Endothelial cell of umbilical vein (primary cell): ENCODE data around the gene ALK. TPM values are rescaled to one million over a fixed set of nuclear protein-coding genes. Genes with fewer than 3 reads are reported as not detected.

Source experiments
- BruUV-seq: library from RNA; stranded (reverse); fragments of 400-500 nt; replicated peaks from 2 replicates; lab custom pipeline; 2021; lab: Mats Ljungman, UMichigan
- CTCF ChIA-PET: fragments of 300-600, 350-600 bp; sonication (Branson Sonifier 250); formaldehyde crosslinking; loops from one replicate; lab custom pipeline; 2021; ENCODE audit warnings: antibody characterized with exemption, inconsistent platforms; lab: Charles Lee
- POLR2A ChIA-PET: fragments of 300-600, 350-600 bp; sonication (Branson Sonifier 250); formaldehyde crosslinking; loops from one replicate; lab custom pipeline; 2021; ENCODE audit warnings: antibody characterized with exemption, inconsistent platforms; lab: Charles Lee
- DNase-seq: peaks from one replicate; pipeline ENCODE4 v3.0.0-alpha.2; 2011; ENCODE audit warnings: low read depth, low spot score
- FAIRE-seq: peaks from 2 replicates; lab custom pipeline; 2011; peaks lifted over from hg19 to GRCh38; lab: Jason Lieb, UNC
- H2AFZ ChIP-seq: 2 replicates; pipeline ENCODE4 v1.6.0; 2012; ENCODE audit warnings: low read depth, low read length, control low read depth, inconsistent platforms
- H3K27ac ChIP-seq: 2 replicates; pipeline ENCODE4 v1.5.1; 2011; ENCODE audit warnings: low read depth, mild to moderate bottlenecking, control low read depth, low read length, moderate library complexity; ENCODE audit not compliant: insufficient read depth
- H3K27me3 ChIP-seq, 2 experiments: 2 replicates each; pipeline versions ENCODE4 v1.6.0 to v1.6.1; 2011; ENCODE audit warnings: low read length in 2 of 2, mixed read lengths in 1 of 2; ENCODE audit not compliant: control insufficient read depth in 2 of 2, insufficient read depth in 2 of 2
- H3K36me3 ChIP-seq, 2 experiments: 2 replicates in 1 of 2; 3 replicates in 1 of 2; pipeline ENCODE4 v1.5.1; 2011; ENCODE audit warnings: low read length in 2 of 2, mild to moderate bottlenecking in 1 of 2, moderate library complexity in 1 of 2; ENCODE audit not compliant: control insufficient read depth in 2 of 2, insufficient read depth in 2 of 2; ENCODE audit errors: extremely low read depth in 1 of 2
- H3K4me1 ChIP-seq: 3 replicates; pipeline ENCODE4 v1.5.1; 2011; ENCODE audit warnings: mild to moderate bottlenecking, low read length; ENCODE audit not compliant: control insufficient read depth, insufficient read depth; ENCODE audit errors: extremely low read depth
- H3K4me2 ChIP-seq: 2 replicates; pipeline ENCODE4 v1.6.1; 2011; ENCODE audit warnings: low read length, control low read depth, mixed read lengths; ENCODE audit not compliant: insufficient read depth
- H3K4me3 ChIP-seq, 3 experiments: fragments of 200-600 bp in 1 of 3; sonication (generic), shearing (Covaris generic) in 1 of 3; replicated peaks in 1 of 3; 2 replicates each; pipeline ENCODE4 v1.5.1; 2011 to 2016; ENCODE audit warnings: control low read depth in 3 of 3, low read length in 3 of 3, mild to moderate bottlenecking in 2 of 3, inconsistent platforms in 1 of 3, low read depth in 1 of 3, moderate library complexity in 1 of 3; ENCODE audit not compliant: insufficient read depth in 1 of 3
- H3K79me2 ChIP-seq: 2 replicates; pipeline ENCODE4 v1.6.0; 2012; ENCODE audit warnings: low read length, inconsistent platforms; ENCODE audit not compliant: control insufficient read depth, insufficient read depth
- H3K9ac ChIP-seq: replicated peaks from 2 replicates; pipeline ENCODE3; 2011; ENCODE audit warnings: low read length, control low read depth; ENCODE audit not compliant: insufficient read depth; ENCODE audit errors: extremely low read depth
- H3K9me1 ChIP-seq: replicated peaks from 3 replicates; pipeline ENCODE4 v1.6.0; 2011; ENCODE audit warnings: mild to moderate bottlenecking, low read length; ENCODE audit not compliant: control insufficient read depth, insufficient read depth; ENCODE audit errors: extremely low read depth
- H3K9me3 ChIP-seq: replicated peaks from 2 replicates; pipeline ENCODE4 v1.5.1; 2012; ENCODE audit warnings: low read length, inconsistent platforms; ENCODE audit not compliant: control insufficient read depth, insufficient read depth
- H4K20me1 ChIP-seq: replicated peaks from 2 replicates; pipeline ENCODE3; 2011; ENCODE audit warnings: mild to moderate bottlenecking, low read length; ENCODE audit not compliant: control insufficient read depth, insufficient read depth; ENCODE audit errors: extremely low read depth
- CTCF ChIP-seq, 2 donors: IDR thresholded peaks; 1 replicate in 1 of 2; 2 replicates in 1 of 2; pipeline ENCODE4 v1.5.1; 2011; ENCODE audit warnings: low read length in 2 of 2, mild to moderate bottlenecking in 2 of 2, moderate library complexity in 2 of 2, control low read depth in 1 of 2, inconsistent platforms in 1 of 2, low read depth in 1 of 2; ENCODE audit not compliant: insufficient read depth in 1 of 2; ENCODE audit errors: extremely low read depth in 1 of 2
- EZH2 ChIP-seq: IDR thresholded peaks from 2 replicates; pipeline ENCODE4 v1.6.1; 2012; ENCODE audit warnings: borderline replicate concordance, low read depth, mild to moderate bottlenecking, moderate library complexity, low read length, inconsistent platforms; ENCODE audit not compliant: severe bottlenecking
- FOS ChIP-seq: IDR thresholded peaks from 2 replicates; pipeline ENCODE4 v1.6.1; 2011; ENCODE audit warnings: mild to moderate bottlenecking, low read length, moderate library complexity, borderline replicate concordance; ENCODE audit not compliant: insufficient read depth
- GATA2 ChIP-seq: IDR thresholded peaks from 2 replicates; pipeline ENCODE4 v1.7.0; 2011; ENCODE audit warnings: low read depth, mild to moderate bottlenecking, moderate library complexity, mixed read lengths, low read length; ENCODE audit not compliant: insufficient read length, insufficient read depth
- JUN ChIP-seq: IDR thresholded peaks from 2 replicates; pipeline ENCODE4 v1.6.1; 2011; ENCODE audit warnings: borderline replicate concordance, low read depth; ENCODE audit not compliant: insufficient read length, insufficient read depth
- MAX ChIP-seq: IDR thresholded peaks from 2 replicates; pipeline ENCODE4 v1.6.1; 2011; ENCODE audit not compliant: insufficient read depth, insufficient read length
- MYC ChIP-seq: IDR thresholded peaks from one replicate; pipeline ENCODE4 v1.6.1; 2011; ENCODE audit warnings: mild to moderate bottlenecking, low read depth, low read length
- POLR2A ChIP-seq: IDR thresholded peaks from 2 replicates; pipeline ENCODE4 v1.6.1; 2012; ENCODE audit warnings: low read depth, mild to moderate bottlenecking, control low read depth, low read length
- POLR2AphosphoS5 ChIP-seq: IDR thresholded peaks from 2 replicates; pipeline ENCODE4 v1.6.1; 2012; ENCODE audit warnings: low read depth, mild to moderate bottlenecking, control low read depth, low read length, moderate library complexity; ENCODE audit not compliant: insufficient read depth
- dilution Hi-C: fragments of 300-500 bp; cut with MboI; formaldehyde crosslinking; loops from one replicate; pipeline ENCODE4 v1.15.0; 2019; ENCODE audit warnings: low sequenced_read_pairs; ENCODE audit not compliant: extremely low pct_ligation_motif_present
- intact Hi-C: fragments of 100-400 bp; cut with micrococcal nuclease; formaldehyde crosslinking; loops from one replicate; pipeline ENCODE4 v1.10.0; 2022
- polyA plus RNA-seq, 4 experiments: library from polyadenylated mRNA; depleted of rRNA in 3 of 4; stranded (reverse) in 3 of 4; unstranded in 1 of 4; fragments of >200 nt; gene quantifications; 2 replicates each; pipeline versions ENCODE4 v1.2.1 to v1.2.3, GENCODE V29; 2011 to 2012; ENCODE audit warnings: missing spikeins in 1 of 4
- total RNA-seq: library from RNA; stranded (reverse); gene quantifications from 2 replicates; pipeline ENCODE4 v1.2.3, GENCODE V29; 2021

Gene ALK
- total and polyA plus RNA-seq, 2 donors (not counting 3 experiments of a cell fraction or from before 2014, with no cell fraction given): not detected

- intact Hi-C loops: no loop called here
- Histone ChIP-seq H3K9me1 (no peaks in the 10 kb centered on the region), H3K36me3 (no peaks in the 10 kb centered on the region), H3K27ac (no peak overlapping the region), H3K9ac (no peak overlapping the region), H3K27me3 (no peaks in the 10 kb centered on the region), H3K4me1 (no peaks in the 10 kb centered on the region), H4K20me1 (no peaks in the 10 kb centered on the region), H2AFZ (no peak overlapping the region), H3K9me3 (peaks cover 2% of the 10 kb centered on the region), H3K4me2 (no peak overlapping the region), H3K4me3 (no peak overlapping the region), H3K79me2 (no peaks in the 10 kb centered on the region)
- ChIA-PET CTCF (no interaction called here), POLR2A (no interaction called here)
- DNase-seq: no peak
- TF ChIP-seq POLR2A: no peak
- dilution Hi-C loops: no loop called here
- no peak for FAIRE-seq
- no TSS peak for BruUV-seq
Measured at GRCh38 chr2:29782549-29783458, 138.6 kb downstream of the ALK start.

GRCh38 chr2:29782087-29782486 lies 139.3 kb downstream of the ALK start:
- TF ChIP-seq MAX (no peak), MYC (no peak), EZH2 (no peak), GATA2 (no peak), POLR2AphosphoS5 (no peak), CTCF (IDR thresholded peaks at IDR 0.05; ENCODE audit: extremely low read depth in 1 of 2, insufficient read depth in 1 of 2, low read depth in 1 of 2, low read length in 2 of 2) (no peak), POLR2A (no peak), FOS (no peak), JUN (no peak)
- no peak overlapping the region for H2AFZ ChIP-seq
- no peaks in the 10 kb centered on the region for H3K36me3 ChIP-seq
- dilution Hi-C loops: no loop called here
- H3K4me2 ChIP-seq: no peak overlapping the region
- H3K9me1 ChIP-seq: no peaks in the 10 kb centered on the region
- H4K20me1 ChIP-seq: no peaks in the 10 kb centered on the region
- no TSS peak for BruUV-seq
- H3K27me3 ChIP-seq: no peaks in the 10 kb centered on the region
- no peak for DNase-seq
- H3K79me2 ChIP-seq: no peaks in the 10 kb centered on the region
- no peaks in the 10 kb centered on the region for H3K4me1 ChIP-seq
- no peak overlapping the region for H3K9ac ChIP-seq
- H3K4me3 ChIP-seq: no peak overlapping the region
- H3K27ac ChIP-seq: no peak overlapping the region
- FAIRE-seq: no peak
- ChIA-PET CTCF (no interaction called here), POLR2A (no interaction called here)
- peaks cover 2% of the 10 kb centered on the region for H3K9me3 ChIP-seq
- intact Hi-C loops: no loop called here
